Upper lobe of right lung (tissue), 1 donor: ENCODE results near the gene KIAA1217. TPM values are rescaled to one million over a fixed set of nuclear protein-coding genes. Genes with fewer than 3 reads are reported as not detected.

Source experiments
- ATAC-seq: fragments of 200-7000 bp; cut with Tn5 transposase; one replicate; pipeline ENCODE4 v1.9.1; 2020; ENCODE audit warnings: mild to moderate bottlenecking, moderate library complexity
- DNase-seq: peaks from one replicate; pipeline ENCODE4 v3.0.0-alpha.2; 2020
- H3K27ac ChIP-seq: fragments of 200-600 bp; one replicate; pipeline ENCODE4 v1.8.0; 2022
- H3K27me3 ChIP-seq: fragments of 200-600 bp; one replicate; pipeline ENCODE4 v1.8.0; 2022; ENCODE audit warnings: mild to moderate bottlenecking
- H3K36me3 ChIP-seq: fragments of 200-600 bp; one replicate; pipeline ENCODE4 v1.8.0; 2022
- H3K4me1 ChIP-seq: fragments of 200-600 bp; one replicate; pipeline ENCODE4 v1.8.0; 2022
- H3K4me3 ChIP-seq: fragments of 200-600 bp; one replicate; pipeline ENCODE4 v1.8.0; 2022; ENCODE audit warnings: mild to moderate bottlenecking
- H3K9me3 ChIP-seq: fragments of 200-600 bp; one replicate; pipeline ENCODE4 v1.8.0; 2022
- CTCF ChIP-seq: fragments of 200-600 bp; IDR thresholded peaks from one replicate; pipeline ENCODE4 v1.8.0; 2022; ENCODE audit warnings: antibody characterized with exemption
- intact Hi-C: fragments of 100-400 bp; cut with DNase I; formaldehyde crosslinking; loops from one replicate; pipeline ENCODE4 v1.11.0; 2022
- total RNA-seq: library from RNA; stranded (reverse); fragmentation: NEBNext Ultra II Directional; extraction: Animal tissue kit (Norgen Biotek cat#: 25700); gene quantifications from one replicate; pipeline ENCODE4 v1.2.1, GENCODE V29; 2021
- donor health status: DM: no; HTN: yes; CAD: no; lungs with severe emphysema.

The KIAA1217 gene
- total RNA-seq, 1 donor from 2014 or later: 23.5 TPM

- no peak for TF ChIP-seq CTCF
- Histone ChIP-seq H3K36me3 (no peaks in the 10 kb centered on the region), H3K9me3 (no peaks in the 10 kb centered on the region), H3K4me3 (no peak overlapping the region), H3K27ac (peak overlapping the region; percentile 63), H3K4me1 (peaks cover 14% of the 10 kb centered on the region), H3K27me3 (no peaks in the 10 kb centered on the region)
- DNase-seq (no peak), ATAC-seq (no peak)
- intact Hi-C loops: no loop called here
These were observed 6.7 kb downstream of the KIAA1217 start for GRCh38 chr10:24215603-24216002.

GRCh38 chr10:24219963-24220362 lies 11.0 kb downstream of the KIAA1217 start:
- no peak for TF ChIP-seq CTCF
- H3K9me3 ChIP-seq: no peaks in the 10 kb centered on the region
- no peak overlapping the region for H3K27ac ChIP-seq
- H3K27me3 ChIP-seq: no peaks in the 10 kb centered on the region
- H3K4me1 ChIP-seq: peaks cover 10% of the 10 kb centered on the region
- H3K4me3 ChIP-seq: no peak overlapping the region
- DNase-seq (no peak), ATAC-seq (no peak)
- H3K36me3 ChIP-seq: no peaks in the 10 kb centered on the region
- intact Hi-C loops: no loop called here

GRCh38 chr10:24223341-24223740 lies 14.4 kb downstream of the KIAA1217 start:
- no peak for TF ChIP-seq CTCF

DNA sequence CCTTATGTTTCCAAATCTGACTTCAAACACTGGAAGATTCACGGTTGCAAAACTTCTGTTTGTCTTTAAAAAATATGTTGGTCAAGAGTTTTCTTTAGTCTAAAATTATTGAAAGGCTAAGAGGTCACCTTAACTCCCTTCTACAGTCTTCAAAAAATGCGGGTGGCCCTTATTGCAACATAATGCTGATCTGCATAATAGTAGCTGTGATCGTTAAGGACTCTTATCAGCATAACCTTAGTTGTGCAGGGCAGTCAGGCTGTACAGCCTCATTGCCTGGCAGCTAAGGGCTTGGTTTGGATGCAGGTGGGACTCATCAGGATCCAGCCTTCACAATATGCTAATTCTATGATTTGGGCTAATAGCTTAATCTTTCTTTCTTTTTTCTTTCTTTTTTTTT lies 15.0 kb downstream of the KIAA1217 start:
- intact Hi-C loops: no loop called here

More at GRCh38 chr10:24223341-24223740, 14.4 kb downstream of the KIAA1217 start:
- no peak for ATAC-seq
- Histone ChIP-seq H3K4me1 (no peaks in the 10 kb centered on the region), H3K4me3 (no peak overlapping the region), H3K27me3 (no peaks in the 10 kb centered on the region), H3K9me3 (no peaks in the 10 kb centered on the region), H3K36me3 (no peaks in the 10 kb centered on the region), H3K27ac (no peak overlapping the region)
- DNase-seq: no peak
- intact Hi-C loops: no loop called here

GRCh38 chr10:24228642-24229041 lies 19.7 kb downstream of the KIAA1217 start:
- no peak for ATAC-seq
- no peak for TF ChIP-seq CTCF
- DNase-seq: no peak
- Histone ChIP-seq H3K36me3 (no peaks in the 10 kb centered on the region), H3K4me1 (no peaks in the 10 kb centered on the region), H3K4me3 (no peak overlapping the region), H3K27ac (no peak overlapping the region), H3K9me3 (no peaks in the 10 kb centered on the region), H3K27me3 (no peaks in the 10 kb centered on the region)
- intact Hi-C loops: no loop called here

More for the DNA sequence above, 15.0 kb downstream of the KIAA1217 start:
- no peaks in the 10 kb centered on the region for H3K27me3 ChIP-seq
- H3K36me3 ChIP-seq: no peaks in the 10 kb centered on the region
- ATAC-seq: peak; percentile 92
- no peak overlapping the region for H3K4me3 ChIP-seq
- H3K4me1 ChIP-seq: no peaks in the 10 kb centered on the region
- TF ChIP-seq CTCF: no peak
- no peaks in the 10 kb centered on the region for H3K9me3 ChIP-seq
- H3K27ac ChIP-seq: no peak overlapping the region
- DNase-seq: no peak

DNA sequence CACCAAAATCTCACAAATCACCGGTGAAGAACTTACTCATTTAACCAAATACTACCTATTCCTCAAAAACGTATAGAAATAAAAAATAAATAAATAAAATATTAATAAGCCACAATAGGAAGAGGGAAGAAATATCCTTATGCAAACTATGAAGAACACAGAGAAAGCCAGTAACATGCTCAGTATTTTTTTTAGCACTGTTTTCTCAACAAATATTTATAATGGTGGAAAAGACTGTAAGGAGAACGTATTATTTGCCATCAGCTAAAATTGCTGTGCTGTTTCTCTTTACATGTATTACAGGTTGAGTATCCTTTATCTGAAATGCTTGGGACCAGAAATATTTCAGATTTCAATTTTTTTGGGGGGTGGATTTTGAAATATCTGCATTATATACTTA lies 21.0 kb downstream of the KIAA1217 start:
- intact Hi-C loops: no loop called here
- no peak for TF ChIP-seq CTCF
- Histone ChIP-seq H3K27me3 (no peaks in the 10 kb centered on the region), H3K4me1 (no peaks in the 10 kb centered on the region), H3K36me3 (no peaks in the 10 kb centered on the region), H3K4me3 (no peak overlapping the region), H3K9me3 (no peaks in the 10 kb centered on the region), H3K27ac (no peak overlapping the region)
- DNase-seq (no peak), ATAC-seq (no peak)
